Panc1 (cell line): Measurements from ENCODE around the gene PIEZO1.

Experiments
- POLR2AphosphoS5 ChIP-seq: IDR thresholded peaks from 2 replicates; pipeline ENCODE4 v1.6.1; 2012; ENCODE audit warnings: mild to moderate bottlenecking, low read depth, low read length, moderate library complexity
- TF ChIP-seq, protein P1 (sequence below): fragments of 450-650 bp; IDR thresholded peaks from 2 replicates; pipeline ENCODE4 v1.5.1; 2017; ENCODE audit warnings: mild to moderate bottlenecking
- TF ChIP-seq, protein P2 (sequence below), 2 experiments: IDR thresholded peaks; 2 replicates each; pipeline ENCODE4 v1.6.1; 2011 to 2012; ENCODE audit warnings: low read depth in 2 of 2, control low read depth in 1 of 2, low read length in 1 of 2, mild to moderate bottlenecking in 1 of 2, moderate library complexity in 1 of 2; ENCODE audit not compliant: insufficient read depth in 1 of 2

DNA sequence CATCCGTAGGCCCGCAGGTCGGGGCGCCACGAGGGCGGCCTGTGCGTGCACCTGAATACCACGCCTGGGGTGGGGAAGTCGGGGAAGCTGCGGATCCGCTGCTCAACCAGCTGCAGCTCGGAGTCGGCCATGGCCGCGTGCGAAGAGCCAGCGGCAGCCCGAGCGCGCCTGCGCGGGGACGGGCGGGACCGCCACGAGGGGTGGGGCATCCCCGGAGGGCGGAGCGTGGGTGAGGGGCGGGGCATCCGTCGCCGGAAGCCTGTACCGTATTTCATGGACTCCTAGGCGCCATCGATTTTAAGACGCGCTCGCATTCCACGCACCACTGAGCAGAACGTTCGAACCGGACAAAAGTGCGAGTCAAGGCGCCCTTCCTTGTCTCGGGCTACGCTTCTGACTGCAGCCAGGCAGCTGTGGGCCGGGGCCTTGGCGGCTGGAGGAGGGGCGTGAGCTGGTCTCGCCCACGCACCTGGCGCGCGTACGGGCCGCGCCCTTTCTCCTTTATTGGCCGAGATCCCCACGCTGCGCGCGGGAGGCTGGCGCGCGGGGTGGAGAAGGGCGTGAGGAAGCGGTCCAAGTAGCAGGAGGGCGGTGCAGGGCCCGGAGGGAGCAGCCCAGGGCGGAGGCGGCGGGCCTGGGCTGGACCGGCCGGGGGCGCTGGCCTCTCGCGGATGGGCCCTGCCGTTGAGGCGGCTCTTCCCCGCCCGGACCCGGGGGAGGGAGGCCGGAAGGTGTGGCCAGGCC is 26.9 kb upstream of the PIEZO1 start, which contains the start of gene APRT:
- TF ChIP-seq, protein P1, sequence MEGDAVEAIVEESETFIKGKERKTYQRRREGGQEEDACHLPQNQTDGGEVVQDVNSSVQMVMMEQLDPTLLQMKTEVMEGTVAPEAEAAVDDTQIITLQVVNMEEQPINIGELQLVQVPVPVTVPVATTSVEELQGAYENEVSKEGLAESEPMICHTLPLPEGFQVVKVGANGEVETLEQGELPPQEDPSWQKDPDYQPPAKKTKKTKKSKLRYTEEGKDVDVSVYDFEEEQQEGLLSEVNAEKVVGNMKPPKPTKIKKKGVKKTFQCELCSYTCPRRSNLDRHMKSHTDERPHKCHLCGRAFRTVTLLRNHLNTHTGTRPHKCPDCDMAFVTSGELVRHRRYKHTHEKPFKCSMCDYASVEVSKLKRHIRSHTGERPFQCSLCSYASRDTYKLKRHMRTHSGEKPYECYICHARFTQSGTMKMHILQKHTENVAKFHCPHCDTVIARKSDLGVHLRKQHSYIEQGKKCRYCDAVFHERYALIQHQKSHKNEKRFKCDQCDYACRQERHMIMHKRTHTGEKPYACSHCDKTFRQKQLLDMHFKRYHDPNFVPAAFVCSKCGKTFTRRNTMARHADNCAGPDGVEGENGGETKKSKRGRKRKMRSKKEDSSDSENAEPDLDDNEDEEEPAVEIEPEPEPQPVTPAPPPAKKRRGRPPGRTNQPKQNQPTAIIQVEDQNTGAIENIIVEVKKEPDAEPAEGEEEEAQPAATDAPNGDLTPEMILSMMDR = no peak; the same call in 1 of the 2 replicates
- TF ChIP-seq, protein P2, sequence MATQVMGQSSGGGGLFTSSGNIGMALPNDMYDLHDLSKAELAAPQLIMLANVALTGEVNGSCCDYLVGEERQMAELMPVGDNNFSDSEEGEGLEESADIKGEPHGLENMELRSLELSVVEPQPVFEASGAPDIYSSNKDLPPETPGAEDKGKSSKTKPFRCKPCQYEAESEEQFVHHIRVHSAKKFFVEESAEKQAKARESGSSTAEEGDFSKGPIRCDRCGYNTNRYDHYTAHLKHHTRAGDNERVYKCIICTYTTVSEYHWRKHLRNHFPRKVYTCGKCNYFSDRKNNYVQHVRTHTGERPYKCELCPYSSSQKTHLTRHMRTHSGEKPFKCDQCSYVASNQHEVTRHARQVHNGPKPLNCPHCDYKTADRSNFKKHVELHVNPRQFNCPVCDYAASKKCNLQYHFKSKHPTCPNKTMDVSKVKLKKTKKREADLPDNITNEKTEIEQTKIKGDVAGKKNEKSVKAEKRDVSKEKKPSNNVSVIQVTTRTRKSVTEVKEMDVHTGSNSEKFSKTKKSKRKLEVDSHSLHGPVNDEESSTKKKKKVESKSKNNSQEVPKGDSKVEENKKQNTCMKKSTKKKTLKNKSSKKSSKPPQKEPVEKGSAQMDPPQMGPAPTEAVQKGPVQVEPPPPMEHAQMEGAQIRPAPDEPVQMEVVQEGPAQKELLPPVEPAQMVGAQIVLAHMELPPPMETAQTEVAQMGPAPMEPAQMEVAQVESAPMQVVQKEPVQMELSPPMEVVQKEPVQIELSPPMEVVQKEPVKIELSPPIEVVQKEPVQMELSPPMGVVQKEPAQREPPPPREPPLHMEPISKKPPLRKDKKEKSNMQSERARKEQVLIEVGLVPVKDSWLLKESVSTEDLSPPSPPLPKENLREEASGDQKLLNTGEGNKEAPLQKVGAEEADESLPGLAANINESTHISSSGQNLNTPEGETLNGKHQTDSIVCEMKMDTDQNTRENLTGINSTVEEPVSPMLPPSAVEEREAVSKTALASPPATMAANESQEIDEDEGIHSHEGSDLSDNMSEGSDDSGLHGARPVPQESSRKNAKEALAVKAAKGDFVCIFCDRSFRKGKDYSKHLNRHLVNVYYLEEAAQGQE (IDR thresholded peaks at IDR 0.05; ENCODE audit: insufficient read depth in 1 of 2, low read depth in 2 of 2, low read length in 1 of 2) = no peak
- TF ChIP-seq POLR2AphosphoS5 = peak; percentile 87
